HepG2 (cell line): ENCODE results near the gene DNAJB12. TPM values are rescaled to one million over a fixed set of nuclear protein-coding genes. Genes with fewer than 3 reads are reported as not detected.

Experiments used
- CBX5 ChIP-seq: sonication (generic); formaldehyde crosslinking; IDR thresholded peaks from 2 replicates; pipeline ENCODE4 v1.4.0; 2020; ENCODE audit warnings: missing genetic modification reagents, borderline replicate concordance
- EEA1 ChIP-seq: sonication (generic); formaldehyde crosslinking; IDR thresholded peaks from 2 replicates; pipeline ENCODE4 v1.5.1; 2020; ENCODE audit warnings: mild to moderate bottlenecking, missing genetic modification reagents, borderline replicate concordance
- EED ChIP-seq: sonication (generic); formaldehyde crosslinking; IDR thresholded peaks from 2 replicates; pipeline ENCODE4 v1.5.0; 2020; ENCODE audit warnings: mild to moderate bottlenecking, missing genetic modification reagents
- EHMT2 ChIP-seq: fragments of 200-600 bp; sonication (generic); IDR thresholded peaks from 2 replicates; pipeline ENCODE4 v1.7.0; 2017; ENCODE audit warnings: antibody characterized with exemption, low read depth, low read length, borderline replicate concordance
- ESRRA ChIP-seq: sonication (generic); formaldehyde crosslinking; IDR thresholded peaks from 2 replicates; pipeline ENCODE4 v1.5.1; 2020; ENCODE audit warnings: mild to moderate bottlenecking, low read depth, missing genetic modification reagents
- GATA4 ChIP-seq: sonication (generic); IDR thresholded peaks from 2 replicates; pipeline ENCODE4 v1.6.1; 2016; ENCODE audit warnings: antibody characterized with exemption, low read depth, borderline replicate concordance
- GMEB1 ChIP-seq: sonication (generic); formaldehyde crosslinking; IDR thresholded peaks from 2 replicates; pipeline ENCODE4 v1.5.1; 2020; ENCODE audit warnings: missing genetic modification reagents, mild to moderate bottlenecking, borderline replicate concordance
- MIER2 ChIP-seq: IDR thresholded peaks from 2 replicates; pipeline ENCODE4 v1.6.1; 2016; ENCODE audit warnings: missing biosample characterization, missing genetic modification reagents
- MXI1 ChIP-seq: IDR thresholded peaks from 3 replicates; pipeline ENCODE4 v1.6.1; 2012; ENCODE audit warnings: low read depth, low read length, inconsistent platforms, borderline replicate concordance
- NFATC3 ChIP-seq: sonication (generic); formaldehyde crosslinking; IDR thresholded peaks from 2 replicates; pipeline ENCODE4 v1.5.1; 2020; ENCODE audit warnings: mild to moderate bottlenecking, missing genetic modification reagents
- NR2C2 ChIP-seq: sonication (generic); formaldehyde crosslinking; IDR thresholded peaks from 2 replicates; pipeline ENCODE4 v1.4.0; 2020; ENCODE audit warnings: missing genetic modification reagents, mild to moderate bottlenecking, moderate library complexity, borderline replicate concordance
- PTBP1 ChIP-seq: fragments of 200-400 bp; formaldehyde crosslinking; IDR thresholded peaks from 2 replicates; pipeline ENCODE4 v1.6.1; 2018; ENCODE audit warnings: low read length, low read depth; ENCODE audit not compliant: poor library complexity, severe bottlenecking
- RARA ChIP-seq: IDR thresholded peaks from 2 replicates; pipeline ENCODE4 v1.6.1; 2016; ENCODE audit warnings: missing genetic modification reagents, missing compliant biosample characterization
- RBM39 ChIP-seq: fragments of 200-400 bp; formaldehyde crosslinking; IDR thresholded peaks from one replicate; pipeline ENCODE4 v1.6.1; 2018; ENCODE audit warnings: antibody characterized with exemption, mild to moderate bottlenecking, low read depth, low read length; ENCODE audit not compliant: poor library complexity, severe bottlenecking
- RORA ChIP-seq: sonication (generic); formaldehyde crosslinking; IDR thresholded peaks from 2 replicates; pipeline ENCODE4 v1.5.0; 2020; ENCODE audit warnings: mild to moderate bottlenecking, missing genetic modification reagents, moderate library complexity
- SMAD1 ChIP-seq: sonication (generic); formaldehyde crosslinking; IDR thresholded peaks from 2 replicates; pipeline ENCODE4 v1.4.0; 2020; ENCODE audit warnings: missing genetic modification reagents, low read depth, mild to moderate bottlenecking, borderline replicate concordance
- SMAD9 ChIP-seq: sonication (generic); formaldehyde crosslinking; IDR thresholded peaks from 2 replicates; pipeline ENCODE4 v1.5.1; 2020; ENCODE audit warnings: mild to moderate bottlenecking, missing genetic modification reagents
- SP1 ChIP-seq, 2 experiments: fragments of 450-650 bp in 1 of 2; sonication (generic) in 1 of 2; formaldehyde crosslinking in 1 of 2; IDR thresholded peaks; 2 replicates each; pipeline versions ENCODE4 v1.4.0 to v1.6.1; 2016 to 2020; ENCODE audit warnings: missing genetic modification reagents in 1 of 2
- XBP1 ChIP-seq: sonication (generic); formaldehyde crosslinking; IDR thresholded peaks from 2 replicates; pipeline ENCODE4 v1.5.0; 2020; ENCODE audit warnings: missing genetic modification reagents
- YEATS2 ChIP-seq: sonication (generic); formaldehyde crosslinking; IDR thresholded peaks from 2 replicates; pipeline ENCODE4 v1.4.0; 2020; ENCODE audit warnings: missing genetic modification reagents, borderline replicate concordance
- ZKSCAN1 ChIP-seq: fragments of 150-350 bp; IDR thresholded peaks from 2 replicates; pipeline ENCODE4 v1.6.1; 2014; ENCODE audit warnings: low read length
- ZKSCAN5 ChIP-seq: sonication (generic); formaldehyde crosslinking; IDR thresholded peaks from 2 replicates; pipeline ENCODE4 v1.5.1; 2020; ENCODE audit warnings: mild to moderate bottlenecking, missing genetic modification reagents
- ZNF362 ChIP-seq: sonication (generic); formaldehyde crosslinking; IDR thresholded peaks from 2 replicates; pipeline ENCODE4 v1.4.0; 2020; ENCODE audit warnings: missing genetic modification reagents, mild to moderate bottlenecking, borderline replicate concordance
- ZNF496 ChIP-seq: sonication (generic); formaldehyde crosslinking; IDR thresholded peaks from 2 replicates; pipeline ENCODE4 v1.8.1; 2023; ENCODE audit warnings: mild to moderate bottlenecking, moderate library complexity, missing genetic modification reagents; ENCODE audit not compliant: insufficient replicate concordance
- ZNF501 ChIP-seq: sonication (generic); formaldehyde crosslinking; IDR thresholded peaks from 2 replicates; pipeline ENCODE4 v1.5.1; 2020; ENCODE audit warnings: mild to moderate bottlenecking, moderate library complexity, missing genetic modification reagents
- ZNF788 ChIP-seq: sonication (generic); formaldehyde crosslinking; IDR thresholded peaks from 2 replicates; pipeline ENCODE4 v1.5.0; 2020; ENCODE audit warnings: mild to moderate bottlenecking, missing genetic modification reagents, borderline replicate concordance
- ZZZ3 ChIP-seq: sonication (generic); formaldehyde crosslinking; IDR thresholded peaks from 2 replicates; pipeline ENCODE4 v1.4.0; 2020; ENCODE audit warnings: missing genetic modification reagents, mild to moderate bottlenecking, borderline replicate concordance
- polyA plus RNA-seq, 8 experiments: library from polyadenylated mRNA; depleted of rRNA in 3 of 8; stranded (reverse) in 7 of 8; unstranded in 1 of 8; fragments of >200 nt; fragmentation: Illumina TruSeq in 4 of 8; extraction: Trizol in 4 of 8; gene quantifications; 2 replicates each; pipeline versions ENCODE4 v1.2.1 to v1.2.3, GENCODE V29; 2011 to 2016; ENCODE audit warnings: low read depth in 4 of 8, missing spikeins in 1 of 8, mixed read lengths in 1 of 8; ENCODE audit not compliant: insufficient read depth in 1 of 8
- total RNA-seq, 5 experiments: library from RNA; depleted of rRNA; stranded (reverse); fragments of >200 nt; fragmentation: Illumina TruSeq; extraction: Trizol; gene quantifications; 2 replicates each; pipeline ENCODE4 v1.2.3, GENCODE V29; 2016; ENCODE audit warnings: low read depth in 1 of 5

DNAJB12 gene
- total and polyA plus RNA-seq, 2 of the 13 experiments (the other 11 are each of a cell fraction or from before 2014, with no cell fraction given) = 10.8 to 18.2 TPM

- TF ChIP-seq GMEB1 (peak; percentile 91), EHMT2 (no peak), PTBP1 (peak; percentile 79), XBP1 (no peak), EEA1 (CRISPR knock-in tag) (peak; percentile 72; the same call in 1 of the 2 replicates), MXI1 (peak; percentile 71; the same call in 1 of the 3 replicates), NFATC3 (CRISPR knock-in tag) (no peak), ZNF496 (CRISPR knock-in tag) (no peak), SMAD1 (CRISPR knock-in tag) (peak; percentile 56; the same call in 1 of the 2 replicates), RORA (CRISPR knock-in tag) (no peak), ZNF362 (CRISPR knock-in tag) (peak; percentile 55; the same call in 1 of the 2 replicates), ZKSCAN1 (no peak), RBM39 (peak; percentile 95), EED (peak; percentile 51; the same call in 1 of the 2 replicates), ZNF788 (peak; percentile 90; the same call in 1 of the 2 replicates), MIER2 (CRISPR knock-in tag) (peak; percentile 38; the same call in 1 of the 2 replicates), NR2C2 (CRISPR knock-in tag) (peak; percentile 83; the same call in 1 of the 2 replicates), ZZZ3 (CRISPR knock-in tag) (peak; percentile 78; the same call in 1 of the 2 replicates), CBX5 (CRISPR knock-in tag) (peak; percentile 30; the same call in 1 of the 2 replicates), RARA (CRISPR knock-in tag) (no peak), ESRRA (CRISPR knock-in tag) (peak; percentile 38; the same call in 1 of the 2 replicates), YEATS2 (CRISPR knock-in tag) (peak; percentile 94), SMAD9 (CRISPR knock-in tag) (no peak), ZNF501 (peak; percentile 98), GATA4 (no peak), ZKSCAN5 (CRISPR knock-in tag) (no peak), SP1 (IDR thresholded peaks at IDR 0.05) (no peak), SP1 (CRISPR knock-in tag; IDR thresholded peaks at IDR 0.05) (peak; percentile 73)
Measured at GRCh38 chr10:72354356-72355213, at the start of gene DNAJB12 (continued).
